ENCODE data around the gene CCDC169. TPM values are rescaled to one million over a fixed set of nuclear protein-coding genes. Genes with fewer than 3 reads are reported as not detected.
A peak's percentile ranks its signal among the peaks of the same experiment; 100 is the strongest.

The CCDC169 gene
- total and polyA plus RNA-seq, 2 of the 13 experiments (the other 11 are each of a cell fraction or from before 2014, with no cell fraction given) = 0.25 to 0.33 TPM

GRCh38 chr13:36275190-36276002 lies 22.2 kb downstream of the CCDC169 start:
- no peak overlapping the region for H3K9ac ChIP-seq (ENCODE audit: insufficient read depth, low read depth, low read length)
- CTCF ChIA-PET (ENCODE audit: low intra/inter-chr PET ratio, low total read pairs) = interaction anchor here (4.4 kb wide), 1 partner anchor 296 kb away, joined by 31 read pairs; no protein-coding TSS in a partner anchor
- no peaks in the 10 kb centered on the region for H4K20me1 ChIP-seq (ENCODE audit: insufficient read depth, low read length)
- intact Hi-C loops (cut with micrococcal nuclease; ENCODE audit: unreplicated experiment) (loop anchor here (1.0 kb wide), 1 partner anchor 297 kb away; no protein-coding TSS in a partner anchor), in situ Hi-C loops (cut with HindIII; ENCODE audit: extremely low pct_ligation_motif_present, low pct_unique_long_range_greater_than_20kb) (loop anchor here (5.0 kb wide), 1 partner anchor 298 kb away; no protein-coding TSS in a partner anchor)
- no peak overlapping the region for H3K4me2 ChIP-seq (ENCODE audit: low read depth, low read length)
- TF ChIP-seq STAG1 (CRISPR knock-in tag; IDR thresholded peaks at IDR 0.05) (peak; percentile 45; the same call in 1 of the 2 replicates), ZNF484 (CRISPR knock-in tag; IDR thresholded peaks at IDR 0.05; ENCODE audit: borderline replicate concordance, low read depth) (no peak), CTCF (CRISPR knock-in tag; IDR thresholded peaks at IDR 0.05) (peak; percentile 46), SMC3 (IDR thresholded peaks at IDR 0.05; ENCODE audit: low read length) (peak; percentile 63; the same call in 1 of the 2 replicates)
- DNase-seq (ENCODE audit: low spot score) (peak; percentile 50), FAIRE-seq (no peak), ATAC-seq (peak; percentile 63)
- no TSS peak for BruUV-seq (replicated peaks)
- H3K4me1 ChIP-seq (ENCODE audit: insufficient read depth, low read length) = no peaks in the 10 kb centered on the region
- POLR2A ChIA-PET = no interaction called here
- H3K36me3 ChIP-seq (replicated peaks in 1 of 2; ENCODE audit: control insufficient read depth in 1 of 2, insufficient read depth in 2 of 2, low read length in 2 of 2) = no peaks in the 10 kb centered on the region
- H2AFZ ChIP-seq (ENCODE audit: low read length) = no peak overlapping the region
- no peak overlapping the region for H3K27ac ChIP-seq (ENCODE audit: extremely low read length, insufficient read depth, low read length)
- no peak overlapping the region for H3K4me3 ChIP-seq (replicated peaks in 1 of 3; ENCODE audit: insufficient read depth in 1 of 3, low read depth in 2 of 3, low read length in 3 of 3)
- WGBS (ENCODE audit: low lambda C conversion rate) = 1% methylated on average over 3 of the region's 3 CpGs
- H3K9me3 ChIP-seq (ENCODE audit: low read length) = no peaks in the 10 kb centered on the region
- H3K27me3 ChIP-seq (ENCODE audit: control insufficient read depth in 1 of 2, insufficient read depth in 2 of 2, low read length in 2 of 2) = no peaks in the 10 kb centered on the region
- no peaks in the 10 kb centered on the region for H3K79me2 ChIP-seq (ENCODE audit: insufficient read depth, low read length)

- Histone ChIP-seq H2AFZ (ENCODE audit: low read length) (no peak overlapping the region), H3K4me3 (replicated peaks in 1 of 3; ENCODE audit: insufficient read depth in 1 of 3, low read depth in 2 of 3, low read length in 3 of 3) (no peak overlapping the region), H3K9me3 (ENCODE audit: low read length) (no peaks in the 10 kb centered on the region), H3K4me2 (ENCODE audit: low read depth, low read length) (no peak overlapping the region), H3K4me1 (ENCODE audit: insufficient read depth, low read length) (no peaks in the 10 kb centered on the region), H3K36me3 (replicated peaks in 1 of 2; ENCODE audit: control insufficient read depth in 1 of 2, insufficient read depth in 2 of 2, low read length in 2 of 2) (no peaks in the 10 kb centered on the region), H3K27ac (ENCODE audit: extremely low read length, insufficient read depth, low read length) (no peak overlapping the region), H3K79me2 (ENCODE audit: insufficient read depth, low read length) (no peaks in the 10 kb centered on the region), H3K27me3 (ENCODE audit: control insufficient read depth in 1 of 2, insufficient read depth in 2 of 2, low read length in 2 of 2) (no peaks in the 10 kb centered on the region), H4K20me1 (ENCODE audit: insufficient read depth, low read length) (no peaks in the 10 kb centered on the region), H3K9ac (ENCODE audit: insufficient read depth, low read depth, low read length) (no peak overlapping the region)
- 5% methylated on average over 2 of the region's 2 CpGs for WGBS (ENCODE audit: low lambda C conversion rate)
- no TSS peak for BruUV-seq (replicated peaks)
- TF ChIP-seq MLLT10 (CRISPR knock-in tag; IDR thresholded peaks at IDR 0.05) (no peak), PAX8 (CRISPR knock-in tag; IDR thresholded peaks at IDR 0.05; ENCODE audit: borderline replicate concordance) (no peak)
- ATAC-seq = no peak
- intact Hi-C loops (cut with micrococcal nuclease; ENCODE audit: unreplicated experiment) (no loop called here), in situ Hi-C loops (cut with HindIII; ENCODE audit: extremely low pct_ligation_motif_present, low pct_unique_long_range_greater_than_20kb) (no loop called here)
- ChIA-PET POLR2A (no interaction called here), CTCF (ENCODE audit: low intra/inter-chr PET ratio, low total read pairs) (no interaction called here)
- no peak for FAIRE-seq
- DNase-seq (ENCODE audit: low spot score) = no peak
These were observed 24.2 kb downstream of the CCDC169 start for GRCh38 chr13:36273431-36273830.
